ENCODE results near the gene SCLT1. TPM values are rescaled to one million over a fixed set of nuclear protein-coding genes. Genes with fewer than 3 reads are reported as not detected.

The SCLT1 gene
- total and polyA plus RNA-seq, 2 of the 8 experiments (the other 6 are each of a cell fraction or from before 2014, with no cell fraction given): 4.8 to 13.1 TPM

- no peak overlapping the region for H3K4me3 ChIP-seq (ENCODE audit: extremely low read depth in 1 of 4, insufficient read depth in 2 of 4, low read depth in 3 of 4, low read length in 4 of 4)
- H4K8ac ChIP-seq (ENCODE audit: extremely low read depth, insufficient read depth, low read length): no peak overlapping the region
- H3K23ac ChIP-seq (ENCODE audit: insufficient read length): no peak overlapping the region
- no peak for FAIRE-seq
- peaks cover 2 to 3% of the 10 kb centered on the region in 2 experiments; a peak in 1 of 4 replicates for H3K9me3 ChIP-seq (ENCODE audit: insufficient read depth in 2 of 2, low read depth in 1 of 2, low read length in 1 of 2)
- TF ChIP-seq BCL11A (IDR thresholded peaks at IDR 0.05; ENCODE audit: low read depth in 2 of 2, low read length in 2 of 2) (no peak), SIX5 (IDR thresholded peaks at IDR 0.05; ENCODE audit: low read depth, low read length) (no peak), TBP (IDR thresholded peaks at IDR 0.05; ENCODE audit: low read depth, low read length) (no peak), POLR2AphosphoS5 (IDR thresholded peaks at IDR 0.05; ENCODE audit: low read depth, low read length) (no peak)
- H3K4ac ChIP-seq (replicated peaks; ENCODE audit: insufficient read length, low read depth, low read length): no peak overlapping the region
- no peaks in the 10 kb centered on the region for H3K4me1 ChIP-seq (replicated peaks in 1 of 4; ENCODE audit: control insufficient read depth in 3 of 4, insufficient read depth in 4 of 4, low read length in 3 of 4)
- H3K79me2 ChIP-seq (ENCODE audit: control insufficient read depth in 1 of 2, insufficient read depth in 2 of 2, low read length in 2 of 2): no peaks in the 10 kb centered on the region
- H4K91ac ChIP-seq (replicated peaks; ENCODE audit: insufficient read length, low read length): no peak overlapping the region
- H3K56ac ChIP-seq (replicated peaks; ENCODE audit: insufficient read length, low read depth, low read length): no peak overlapping the region
- no peak overlapping the region for H3K14ac ChIP-seq (ENCODE audit: insufficient read length)
- H3K4me2 ChIP-seq (ENCODE audit: insufficient read depth in 1 of 2, low read depth in 2 of 2, low read length in 2 of 2): no peak overlapping the region
- no peak overlapping the region for H2AK5ac ChIP-seq (ENCODE audit: low read depth, low read length)
- no peak overlapping the region for H3K27ac ChIP-seq (ENCODE audit: low read depth, low read length)
- no peak overlapping the region for H2BK5ac ChIP-seq (ENCODE audit: low read depth, low read length)
- no peak overlapping the region for H3K18ac ChIP-seq (ENCODE audit: extremely low read depth, low read length)
- no peaks in the 10 kb centered on the region for H3K23me2 ChIP-seq (ENCODE audit: low read depth, low read length)
- no peaks in the 10 kb centered on the region for H3K36me3 ChIP-seq (ENCODE audit: control insufficient read depth in 2 of 4, insufficient read depth in 4 of 4, low read length in 3 of 4)
- no peak overlapping the region for H2AFZ ChIP-seq (ENCODE audit: low read length)
- no peak overlapping the region for H2BK20ac ChIP-seq (ENCODE audit: low read length)
- no peak overlapping the region for H2BK15ac ChIP-seq (ENCODE audit: low read length)
- H2BK120ac ChIP-seq (replicated peaks; ENCODE audit: low read depth, low read length): no peak overlapping the region
- no peak overlapping the region for H2BK12ac ChIP-seq (ENCODE audit: low read depth, low read length)
- DNase-seq (ENCODE audit: low read depth in 1 of 2, low spot score in 2 of 2): no peak
- no peaks in the 10 kb centered on the region for H3K79me1 ChIP-seq (ENCODE audit: low read depth, low read length)
- WGBS, 2 experiments (ENCODE audit: extremely low coverage in 1 of 2, insufficient coverage in 1 of 2, insufficient read length in 1 of 2, insufficient replicate concordance in 2 of 2, low coverage in 1 of 2, low lambda C conversion rate in 2 of 2, missing lambda C conversion rate in 1 of 2): 92% methylated on average over 2 of the region's 2 CpGs; no CpG with 5 or more reads in 1 of the 2 experiments
- no peak overlapping the region for H3K9ac ChIP-seq (replicated peaks in 1 of 4; ENCODE audit: extremely low read depth in 1 of 4, low read depth in 3 of 4, low read length in 3 of 4)
- H3K27me3 ChIP-seq (replicated peaks in 1 of 4; ENCODE audit: control insufficient read depth in 3 of 4, extremely low read depth in 1 of 4, insufficient read depth in 3 of 4, low read length in 3 of 4): no peaks in the 10 kb centered on the region
- H4K5ac ChIP-seq (ENCODE audit: insufficient read length, low read depth, low read length): no peak overlapping the region
- ChIA-PET CTCF (ENCODE audit: partially characterized antibody) (no interaction called here), POLR2A (ENCODE audit: partially characterized antibody) (no interaction called here)
- no peaks in the 10 kb centered on the region for H4K20me1 ChIP-seq (replicated peaks in 1 of 2; ENCODE audit: control insufficient read depth in 1 of 2, insufficient read depth in 2 of 2, low read length in 2 of 2)
Observed at GRCh38 chr4:129129143-129129542, 35.8 kb upstream of the SCLT1 start.

Measured in H1 (cell line).